Neural cell (in vitro differentiated cells): ENCODE measurements around the gene PTPRG.

Experiments
- POLR2AphosphoS5 ChIP-seq: IDR thresholded peaks from 2 replicates; pipeline ENCODE4 v1.6.1; 2012
- TAF1 ChIP-seq: IDR thresholded peaks from 2 replicates; pipeline ENCODE4 v1.6.1; 2012; ENCODE audit warnings: low read depth
- TF ChIP-seq, protein P1 (sequence below): fragments of 450-650 bp; IDR thresholded peaks from 2 replicates; pipeline ENCODE4 v1.5.1; 2014; ENCODE audit warnings: antibody characterized with exemption, mild to moderate bottlenecking, moderate library complexity; ENCODE audit not compliant: poor library complexity, severe bottlenecking

DNA sequence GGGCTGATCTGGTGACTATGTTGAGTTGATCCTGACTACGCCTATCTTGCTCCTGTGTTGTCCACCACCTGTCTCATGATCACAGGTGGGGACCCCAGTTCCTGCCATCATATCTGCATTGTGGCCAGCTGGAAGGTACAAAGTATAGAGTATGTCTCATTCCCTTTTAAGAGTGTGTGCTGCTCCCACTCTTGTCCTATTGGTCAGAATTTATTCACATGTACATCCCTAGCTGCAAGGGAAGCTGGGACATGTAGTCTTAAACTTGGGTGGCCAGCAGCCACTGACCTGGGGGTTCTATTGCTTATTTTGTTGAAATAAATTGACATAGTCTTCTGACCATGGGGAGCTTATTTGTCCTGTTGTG, 373.1 kb downstream of the PTPRG start:
- TF ChIP-seq, protein P1, sequence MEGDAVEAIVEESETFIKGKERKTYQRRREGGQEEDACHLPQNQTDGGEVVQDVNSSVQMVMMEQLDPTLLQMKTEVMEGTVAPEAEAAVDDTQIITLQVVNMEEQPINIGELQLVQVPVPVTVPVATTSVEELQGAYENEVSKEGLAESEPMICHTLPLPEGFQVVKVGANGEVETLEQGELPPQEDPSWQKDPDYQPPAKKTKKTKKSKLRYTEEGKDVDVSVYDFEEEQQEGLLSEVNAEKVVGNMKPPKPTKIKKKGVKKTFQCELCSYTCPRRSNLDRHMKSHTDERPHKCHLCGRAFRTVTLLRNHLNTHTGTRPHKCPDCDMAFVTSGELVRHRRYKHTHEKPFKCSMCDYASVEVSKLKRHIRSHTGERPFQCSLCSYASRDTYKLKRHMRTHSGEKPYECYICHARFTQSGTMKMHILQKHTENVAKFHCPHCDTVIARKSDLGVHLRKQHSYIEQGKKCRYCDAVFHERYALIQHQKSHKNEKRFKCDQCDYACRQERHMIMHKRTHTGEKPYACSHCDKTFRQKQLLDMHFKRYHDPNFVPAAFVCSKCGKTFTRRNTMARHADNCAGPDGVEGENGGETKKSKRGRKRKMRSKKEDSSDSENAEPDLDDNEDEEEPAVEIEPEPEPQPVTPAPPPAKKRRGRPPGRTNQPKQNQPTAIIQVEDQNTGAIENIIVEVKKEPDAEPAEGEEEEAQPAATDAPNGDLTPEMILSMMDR, result no peak
- no peak for TF ChIP-seq TAF1
- no peak for TF ChIP-seq POLR2AphosphoS5
